CD1c-positive myeloid dendritic cell (primary cell): ENCODE data around the gene BARX2.

Source experiments
- DNase-seq: peaks from one replicate; pipeline ENCODE4 v3.0.0-alpha.2; 2016; ENCODE audit errors: extremely low spot score

The BARX2 gene

GRCh38 chr11:129374081-129374992 is 1.3 kb upstream of the BARX2 start:
- no peak for DNase-seq

DNA sequence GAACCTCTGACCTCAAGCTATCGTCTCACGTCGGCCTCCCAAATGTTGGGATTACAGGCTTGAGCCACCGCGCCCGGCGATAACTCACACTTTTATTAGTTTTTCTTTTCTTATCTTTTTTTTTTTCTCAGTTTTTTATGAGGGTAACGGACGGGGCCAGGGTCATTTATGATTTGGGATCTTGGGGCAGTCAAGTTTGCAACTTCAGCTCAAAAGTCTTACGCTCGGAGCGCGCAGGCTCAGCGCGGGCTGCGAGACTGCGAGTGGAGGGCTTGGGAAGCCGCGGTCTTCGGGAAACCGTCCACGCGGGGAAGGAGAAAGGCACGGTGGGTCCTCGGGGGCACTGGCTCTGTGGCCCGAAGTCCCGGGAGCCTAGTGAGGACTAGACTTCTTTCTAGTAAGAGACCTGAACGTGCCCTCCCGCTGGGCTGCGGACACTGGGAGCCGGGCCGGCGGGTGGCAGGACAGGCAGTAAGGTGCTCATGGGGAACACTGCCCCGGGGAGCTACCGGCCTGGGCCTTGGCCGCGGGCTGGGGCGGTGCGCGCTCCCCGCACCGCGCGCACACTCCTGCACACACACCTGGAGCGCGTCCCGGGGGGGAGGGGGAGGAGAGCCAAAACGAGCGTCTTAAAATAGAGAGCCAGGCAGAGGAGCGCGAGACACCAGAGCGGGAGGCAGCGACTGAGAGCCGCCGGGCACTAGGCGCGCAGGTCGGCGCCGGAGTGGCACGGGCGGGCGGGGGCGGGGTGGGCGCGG is 476 bp upstream of the BARX2 start:
- no peak for DNase-seq

DNA sequence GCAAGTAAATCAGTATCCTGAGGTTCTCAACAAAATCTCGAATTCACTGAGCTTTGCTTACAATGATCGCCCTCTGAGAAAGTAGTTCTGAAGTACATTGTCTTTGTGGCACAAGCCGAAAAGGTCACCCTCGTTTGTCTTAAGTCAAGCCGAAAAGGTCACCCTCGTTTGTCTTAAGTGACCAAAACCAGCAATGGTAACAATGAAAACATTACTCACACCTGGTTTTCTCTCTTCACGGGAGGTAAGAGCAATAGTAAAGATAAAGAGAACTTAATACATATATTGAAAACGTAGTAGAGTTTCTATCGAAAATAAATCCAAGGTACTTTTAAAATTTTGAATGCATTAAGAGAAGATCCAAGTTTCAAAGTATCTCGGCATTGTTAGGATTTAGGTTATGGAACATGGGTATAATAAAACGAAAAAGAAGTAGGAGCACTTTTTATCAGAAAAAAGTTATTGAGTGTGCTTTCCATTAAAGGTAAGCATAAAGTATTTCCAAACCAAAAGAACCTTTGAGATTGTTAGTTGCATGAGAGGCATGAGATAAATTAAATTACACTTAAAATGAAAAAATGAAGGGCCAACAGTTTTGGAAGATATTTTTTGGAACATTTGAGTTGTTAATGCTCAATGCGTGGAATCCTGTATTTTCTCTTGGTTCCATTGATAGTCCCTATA is 1.2 kb downstream of the BARX2 start:
- DNase-seq, result no peak

GRCh38 chr11:129377739-129378138 is 2.1 kb downstream of the BARX2 start:
- DNase-seq, result no peak

DNA sequence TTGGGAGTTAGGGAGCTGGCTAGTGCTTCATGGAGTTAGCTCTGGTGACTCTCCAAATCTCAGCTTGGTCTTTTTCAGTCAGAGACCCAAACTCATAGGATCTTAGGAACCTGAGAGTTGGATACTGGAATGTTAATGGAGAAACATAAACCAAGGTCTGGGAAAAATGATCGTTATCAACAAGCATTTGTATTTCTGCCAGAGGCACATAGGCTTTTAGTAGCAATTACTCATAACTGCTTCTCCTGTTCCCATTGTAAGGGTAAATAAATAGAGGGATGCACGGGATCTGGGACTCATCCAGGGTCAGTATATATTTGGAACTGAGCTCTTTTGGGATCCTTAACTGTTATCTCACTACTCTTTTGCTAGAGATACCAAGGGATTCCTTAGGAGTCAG is 4.8 kb downstream of the BARX2 start:
- DNase-seq, result no peak

GRCh38 chr11:129382583-129382982 is 6.9 kb downstream of the BARX2 start:
- no peak for DNase-seq

GRCh38 chr11:129383060-129383459 is 7.4 kb downstream of the BARX2 start:
- no peak for DNase-seq

GRCh38 chr11:129383502-129383901 is 7.9 kb downstream of the BARX2 start:
- no peak for DNase-seq

DNA sequence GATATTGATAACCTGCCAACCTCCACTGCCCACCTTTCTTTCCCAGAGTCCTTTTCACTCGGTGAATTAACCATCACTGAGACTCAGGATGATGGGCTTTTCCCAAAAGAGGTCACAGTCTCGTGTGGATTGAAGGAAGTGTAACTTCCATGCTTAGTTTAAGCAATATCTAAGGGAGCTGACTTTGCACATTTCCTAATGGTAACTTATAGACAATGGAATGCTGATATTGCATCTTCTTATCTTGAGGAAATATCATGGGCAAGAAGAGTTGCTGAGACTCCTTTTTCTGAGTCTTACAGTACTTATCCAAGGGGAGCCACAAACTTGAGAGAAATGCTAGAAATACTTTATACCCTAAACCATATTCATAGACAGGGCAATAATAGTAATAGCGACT is 8.8 kb downstream of the BARX2 start:
- no peak for DNase-seq

- no peak for DNase-seq
These were observed 10.2 kb downstream of the BARX2 start for GRCh38 chr11:129385801-129386200.

DNA sequence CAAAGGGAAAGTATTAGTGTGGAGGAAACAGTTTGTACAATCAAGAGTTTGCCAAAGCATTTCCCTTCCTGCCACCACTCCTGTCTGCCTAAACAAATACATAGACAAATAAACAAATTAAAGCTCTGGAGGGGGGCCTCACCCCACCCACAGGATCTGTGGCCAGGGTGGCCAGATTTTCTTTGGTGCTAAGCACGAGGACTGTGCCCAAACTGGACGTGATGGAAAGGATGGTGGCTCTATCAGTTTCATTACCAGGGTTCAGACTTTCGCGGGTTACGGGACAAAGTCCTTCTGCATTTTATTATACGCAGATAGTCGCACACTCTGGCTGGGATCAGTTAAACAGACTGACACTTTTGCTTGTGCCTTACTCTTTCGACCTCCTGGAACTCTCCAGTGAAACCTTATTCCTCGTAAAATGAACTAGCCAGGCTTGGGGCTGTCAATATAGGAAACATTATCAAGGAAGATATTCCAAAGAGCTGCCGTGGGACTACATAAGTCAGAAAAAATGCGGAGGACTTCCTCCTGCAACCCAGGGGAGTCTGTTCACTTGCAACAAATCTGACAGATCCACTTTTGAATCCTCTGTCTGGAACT is 11.2 kb downstream of the BARX2 start:
- no peak for DNase-seq

GRCh38 chr11:129387434-129387833 is 11.8 kb downstream of the BARX2 start:
- DNase-seq, result no peak

GRCh38 chr11:129388824-129389223 is 13.2 kb downstream of the BARX2 start:
- no peak for DNase-seq

GRCh38 chr11:129390303-129390821 is 14.7 kb downstream of the BARX2 start:
- no peak for DNase-seq

GRCh38 chr11:129391360-129391759 is 15.7 kb downstream of the BARX2 start:
- no peak for DNase-seq

GRCh38 chr11:129391821-129392220 is 16.2 kb downstream of the BARX2 start:
- no peak for DNase-seq

GRCh38 chr11:129392995-129393394 is 17.3 kb downstream of the BARX2 start:
- no peak for DNase-seq

DNA sequence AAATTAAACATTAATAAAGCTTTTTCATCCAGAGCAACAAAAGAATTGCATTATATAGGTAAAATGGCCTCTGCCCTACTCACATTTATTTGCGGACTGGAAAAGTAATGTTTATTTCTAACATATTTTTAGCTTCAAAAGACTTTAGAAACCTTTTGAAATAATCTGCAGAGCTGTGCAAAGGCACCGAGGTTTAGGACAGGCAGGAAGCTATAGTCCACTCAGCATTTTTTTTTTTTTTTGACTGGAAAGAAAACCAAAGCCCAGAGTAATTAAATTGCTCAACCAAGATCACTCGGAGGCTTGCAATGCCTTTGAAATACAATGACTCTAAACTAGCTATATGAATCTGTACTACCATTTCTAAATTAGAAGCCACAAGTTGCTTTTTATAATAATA is 19.1 kb downstream of the BARX2 start:
- DNase-seq, result no peak

DNA sequence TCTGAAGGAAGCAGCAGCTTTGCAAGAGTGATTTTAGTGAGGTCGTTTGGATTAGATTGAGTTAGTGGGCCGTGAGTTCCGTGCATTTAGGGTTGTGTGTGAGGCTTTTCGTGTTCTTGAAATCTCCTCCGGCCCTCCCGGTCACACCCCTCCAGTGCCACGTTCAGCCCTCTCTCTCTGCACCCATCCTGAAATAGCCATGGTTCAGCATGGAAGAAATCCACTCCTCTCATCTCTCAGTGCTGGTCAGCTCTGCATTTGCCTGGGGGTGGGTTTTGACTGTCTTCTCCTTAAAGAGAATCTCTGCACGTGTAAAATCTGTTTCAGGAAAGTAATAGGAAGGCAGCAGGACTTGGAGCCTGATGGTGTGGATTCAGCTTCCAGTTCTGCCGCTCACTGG is 19.8 kb downstream of the BARX2 start:
- no peak for DNase-seq

- DNase-seq, result no peak
These were observed 20.2 kb downstream of the BARX2 start for GRCh38 chr11:129395883-129396282.

DNA sequence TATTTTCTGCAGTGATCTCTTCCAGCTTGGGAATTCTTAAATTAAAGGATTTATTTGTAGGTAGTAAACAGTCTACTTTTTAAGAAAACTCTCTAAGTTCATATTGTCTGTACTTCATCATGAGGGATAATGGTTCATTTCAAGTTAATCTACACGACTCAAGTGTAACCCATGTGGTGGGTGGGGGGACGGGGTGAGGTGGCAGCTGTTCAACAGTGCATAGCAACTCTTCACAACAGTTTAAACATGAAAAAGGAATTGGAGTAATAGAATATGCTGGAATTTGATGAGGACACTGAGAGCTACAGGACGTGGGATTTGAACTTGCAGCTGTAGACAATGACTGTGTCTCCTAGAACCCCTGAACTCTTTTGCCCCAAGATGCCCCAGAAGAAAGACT is 20.8 kb downstream of the BARX2 start:
- no peak for DNase-seq
